HG02642 (cell line): ENCODE data around the gene FANCB.

Experiments
- ATAC-seq: cut with Tn5 transposase; IDR thresholded peaks from one replicate; pipeline ENCODE4 v1.9.1; 2021; ENCODE audit warnings: mild to moderate bottlenecking; ENCODE audit not compliant: unreplicated experiment, poor library complexity

Gene FANCB

DNA sequence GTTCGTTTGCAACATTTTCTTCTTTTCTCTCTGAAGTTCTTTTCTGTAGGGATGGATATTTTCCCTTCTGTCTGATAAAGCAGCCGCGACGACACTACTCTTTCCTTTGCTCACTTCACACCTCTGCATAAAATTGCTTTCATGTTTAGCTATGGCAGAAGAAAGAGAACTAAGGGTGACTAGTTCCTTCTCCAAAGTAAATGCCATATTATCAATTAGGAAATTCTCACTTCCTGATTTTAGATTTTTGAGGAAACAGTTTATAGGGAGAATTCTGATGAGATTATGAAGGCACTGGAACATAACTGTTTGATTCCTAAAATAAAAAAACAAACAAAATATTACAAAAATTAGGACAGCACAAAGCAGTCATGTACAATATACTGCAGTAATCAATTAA is 29.2 kb downstream of the FANCB start:
- ATAC-seq, result no peak

GRCh38 chrX:14837155-14837554 is 35.7 kb downstream of the FANCB start:
- ATAC-seq, result no peak

GRCh38 chrX:14832586-14832985 is 40.3 kb downstream of the FANCB start:
- ATAC-seq, result no peak

DNA sequence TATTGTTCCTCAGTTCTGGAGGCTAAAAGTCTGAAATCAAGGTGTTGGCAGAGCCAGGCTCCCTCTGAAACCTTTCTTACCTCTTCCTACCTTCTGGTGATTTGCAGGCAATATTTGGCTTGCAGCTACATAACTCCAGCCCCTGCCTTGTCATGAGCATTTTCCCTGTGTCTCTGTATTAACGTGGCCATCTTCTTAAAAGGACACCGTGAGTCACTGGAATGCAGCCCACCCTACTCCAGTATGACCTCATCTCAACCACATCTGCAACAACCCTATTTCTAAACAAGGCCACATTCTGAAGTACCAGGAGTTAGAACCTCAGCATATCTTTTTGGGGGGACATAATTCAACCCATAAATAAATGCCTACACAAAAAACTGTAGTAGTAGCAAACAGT is 40.7 kb downstream of the FANCB start:
- no peak for ATAC-seq

GRCh38 chrX:14829643-14830042 is 43.2 kb downstream of the FANCB start:
- ATAC-seq, result no peak

DNA sequence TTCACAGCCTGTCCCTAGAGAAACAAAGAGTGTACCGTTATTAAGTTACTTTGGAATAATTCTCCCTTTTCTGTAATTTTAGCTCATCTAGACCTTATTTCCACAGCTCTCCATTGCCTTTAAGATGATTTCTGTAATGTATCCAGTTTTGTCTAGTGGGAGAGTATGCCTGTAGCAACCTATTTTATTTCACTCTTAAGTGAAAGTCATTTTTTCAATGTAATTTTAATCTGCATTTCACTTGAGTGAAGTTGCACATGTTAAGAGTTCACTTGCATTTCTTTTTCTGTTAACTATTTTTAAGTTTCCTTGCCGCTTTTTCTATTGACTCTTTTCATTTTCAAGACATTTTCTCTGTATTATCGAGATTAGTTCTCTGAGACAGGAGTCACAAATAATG is 46.5 kb downstream of the FANCB start:
- no peak for ATAC-seq

DNA sequence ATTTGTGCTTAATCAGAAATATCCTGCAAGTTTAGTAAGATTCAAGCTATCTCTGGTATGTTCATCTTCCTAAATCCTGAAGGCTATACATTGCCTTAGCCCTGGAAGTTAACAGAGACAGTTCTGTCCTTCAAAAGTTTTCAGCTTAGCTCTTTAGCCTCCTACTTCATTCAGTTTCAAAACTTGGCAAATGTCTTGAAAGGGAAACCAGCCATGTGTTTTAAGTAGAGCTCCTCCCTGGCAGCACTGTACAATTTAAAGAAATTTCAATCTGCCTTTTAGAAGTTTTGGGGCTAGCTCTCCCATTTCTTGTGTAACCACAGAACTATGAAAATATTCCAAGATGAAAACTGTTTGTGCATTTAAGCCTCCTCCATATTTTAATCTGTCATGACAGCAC is 47.0 kb downstream of the FANCB start:
- no peak for ATAC-seq

DNA sequence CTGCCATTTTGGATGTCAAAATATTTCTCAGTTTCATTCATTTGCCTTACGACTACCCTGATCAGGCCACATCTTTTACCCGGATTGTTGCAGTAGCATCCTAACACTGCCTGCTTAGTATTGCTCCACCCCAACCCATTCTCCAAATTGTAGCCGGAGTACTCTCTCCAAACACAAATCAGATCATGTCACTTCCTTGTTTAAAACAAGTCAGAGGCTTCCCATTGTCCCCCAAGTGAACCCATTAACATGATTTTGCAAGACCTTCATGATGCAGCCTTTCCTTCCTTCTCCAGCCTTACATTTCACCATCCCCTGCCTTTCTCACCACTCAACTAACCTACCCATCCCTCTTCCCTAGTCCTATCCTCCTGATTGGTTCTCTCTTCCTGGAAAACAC is 53.1 kb downstream of the FANCB start:
- no peak for ATAC-seq

- no peak for ATAC-seq
These were observed 55.3 kb downstream of the FANCB start for GRCh38 chrX:14817571-14817970.

GRCh38 chrX:14802943-14803710 is 69.7 kb downstream of the FANCB start:
- ATAC-seq, result no peak

DNA sequence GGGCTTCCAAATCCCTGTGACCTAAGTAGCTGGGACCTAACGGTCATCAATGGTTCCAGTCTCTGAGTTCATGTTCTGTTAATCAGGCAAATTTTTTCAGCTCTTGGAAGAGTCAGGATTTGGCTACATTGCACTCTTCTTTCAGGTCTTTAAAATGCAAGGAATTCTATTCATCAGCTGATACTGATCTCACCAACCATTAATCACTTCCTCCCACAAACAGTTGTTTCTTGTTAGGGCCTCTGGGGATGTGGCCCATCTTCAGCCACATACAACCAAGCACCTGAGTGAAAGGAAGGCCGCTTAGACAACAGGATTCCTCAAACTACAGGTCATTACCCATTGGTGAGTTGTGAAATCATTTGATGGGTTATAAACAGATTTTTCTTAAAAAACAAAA is 71.7 kb downstream of the FANCB start:
- no peak for ATAC-seq

GRCh38 chrX:14798805-14799397 is 74.0 kb downstream of the FANCB start:
- ATAC-seq, result no peak
